ENCODE data around the gene RNF151.

RNF151 gene

DNA sequence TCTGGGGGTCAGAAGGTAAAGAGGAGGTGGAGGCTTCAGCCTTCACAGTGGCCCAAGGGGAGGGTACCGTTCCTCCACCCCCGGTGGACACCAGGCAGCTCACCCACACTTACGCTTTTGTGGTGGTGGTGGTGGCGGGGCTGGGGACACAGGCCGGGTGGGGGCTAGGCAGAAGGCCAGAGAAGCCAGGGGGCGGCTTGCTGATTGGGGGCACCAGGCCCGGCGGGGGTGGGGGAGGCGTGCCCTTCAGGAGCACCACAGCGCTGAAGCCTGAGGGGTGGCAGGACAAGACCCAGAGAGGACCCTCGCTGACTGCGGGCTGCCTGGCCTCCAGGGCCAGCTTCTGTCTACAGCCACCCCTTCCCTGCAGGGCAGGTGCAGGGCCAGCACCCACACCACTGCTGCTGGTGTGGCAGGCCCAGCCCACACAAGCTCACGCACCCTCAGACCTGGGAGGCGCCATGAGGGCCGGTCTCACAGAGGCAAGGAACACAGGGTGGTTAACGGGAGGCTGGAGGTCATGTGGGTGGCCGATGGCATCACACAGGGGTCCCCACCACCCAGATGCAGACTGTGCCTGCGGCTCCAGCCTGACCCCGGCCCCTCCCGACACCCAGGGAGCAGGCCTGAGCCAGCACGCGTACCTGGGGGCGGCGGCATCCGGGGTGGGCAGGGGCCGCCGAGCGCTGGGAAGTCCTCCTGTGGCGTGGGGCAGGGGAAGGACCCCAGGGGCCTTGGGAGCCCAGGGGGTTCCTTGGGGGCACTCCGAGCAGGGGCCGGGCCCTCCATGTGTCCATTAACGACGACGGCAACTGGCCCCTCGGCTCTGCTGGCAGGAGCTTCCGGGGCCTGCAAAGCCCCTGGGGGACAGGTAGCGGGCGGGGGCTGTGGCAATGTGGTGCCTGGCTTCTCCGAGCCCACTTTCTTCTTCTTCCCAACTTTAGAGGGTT is 32.5 kb downstream of the RNF151 start:
- no peak for DNase-seq (ENCODE audit: low read depth)
- H3K4me3 ChIP-seq (ENCODE audit: control insufficient read depth, low read depth, low read length), result no peak overlapping the region
- no peak for TF ChIP-seq CTCF (conservative IDR thresholded peaks at IDR 0.05; ENCODE audit: control insufficient read depth, insufficient read depth, low read depth, low read length)

DNA sequence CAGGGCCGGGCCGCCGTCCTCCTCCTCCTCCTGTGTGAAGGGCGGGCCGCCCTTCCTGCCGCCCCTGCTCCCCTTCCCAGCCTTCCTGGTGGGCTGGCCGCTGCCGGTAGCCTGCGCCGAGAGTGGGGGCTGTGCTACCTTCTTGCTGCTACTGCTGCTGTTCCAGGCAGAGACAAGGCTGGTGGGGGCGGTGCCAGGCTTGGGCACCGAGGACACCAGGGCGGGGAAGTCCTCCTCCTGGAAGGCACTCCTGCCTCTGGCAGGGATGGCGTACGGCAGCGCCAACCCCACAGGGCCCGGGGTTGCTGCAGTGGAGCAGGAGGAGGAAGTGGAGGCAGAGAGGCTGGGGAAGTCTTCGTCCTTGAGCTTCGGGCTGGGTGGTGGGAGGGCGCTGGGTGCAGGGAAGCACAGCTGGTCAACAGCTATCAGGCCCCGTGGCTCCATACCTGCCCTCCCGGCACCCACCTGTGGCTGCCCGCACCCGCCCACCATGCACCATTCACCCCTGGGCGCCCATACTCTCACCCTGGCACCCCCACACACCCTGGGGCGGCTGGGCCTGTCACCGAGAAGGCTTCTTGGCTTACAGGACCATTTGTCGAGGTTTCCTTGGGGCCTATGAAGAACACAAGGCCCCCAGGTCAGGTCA is 33.3 kb downstream of the RNF151 start:
- TF ChIP-seq CTCF (conservative IDR thresholded peaks at IDR 0.05; ENCODE audit: control insufficient read depth, insufficient read depth, low read depth, low read length), result no peak
- no peak for DNase-seq (ENCODE audit: low read depth)
- H3K4me3 ChIP-seq (ENCODE audit: control insufficient read depth, low read depth, low read length), result no peak overlapping the region

- no peak for TF ChIP-seq CTCF (conservative IDR thresholded peaks at IDR 0.05; ENCODE audit: control insufficient read depth, insufficient read depth, low read depth, low read length)
- DNase-seq (ENCODE audit: low read depth), result no peak
- no peak overlapping the region for H3K4me3 ChIP-seq (ENCODE audit: control insufficient read depth, low read depth, low read length)
Measured at GRCh38 chr16:2001035-2001434, 34.4 kb downstream of the RNF151 start.

- no peak overlapping the region for H3K4me3 ChIP-seq (ENCODE audit: control insufficient read depth, low read depth, low read length)
- no peak for DNase-seq (ENCODE audit: low read depth)
- TF ChIP-seq CTCF (conservative IDR thresholded peaks at IDR 0.05; ENCODE audit: control insufficient read depth, insufficient read depth, low read depth, low read length), result no peak
Measured at GRCh38 chr16:2001456-2002355, 35.0 kb downstream of the RNF151 start.

- TF ChIP-seq CTCF (conservative IDR thresholded peaks at IDR 0.05; ENCODE audit: control insufficient read depth, insufficient read depth, low read depth, low read length), result no peak
- no peak for DNase-seq (ENCODE audit: low read depth)
- no peak overlapping the region for H3K4me3 ChIP-seq (ENCODE audit: control insufficient read depth, low read depth, low read length)
Measured at GRCh38 chr16:2002406-2003230, 36.0 kb downstream of the RNF151 start.
